AG10803 (cell line): Measurements from ENCODE around the gene SOS1.

Experiments
- DNase-seq: peaks from one replicate; pipeline ENCODE4 v3.0.0; 2010; ENCODE audit warnings: low read depth
- H3K4me3 ChIP-seq: 2 replicates; pipeline ENCODE4 v1.5.1; 2011; ENCODE audit warnings: mild to moderate bottlenecking, low read length, control low read depth
- CTCF ChIP-seq: conservative IDR thresholded peaks from 2 replicates; pipeline ENCODE4 v1.5.1; 2011; ENCODE audit warnings: mild to moderate bottlenecking, low read length, control low read depth, inconsistent platforms

The SOS1 gene

DNA sequence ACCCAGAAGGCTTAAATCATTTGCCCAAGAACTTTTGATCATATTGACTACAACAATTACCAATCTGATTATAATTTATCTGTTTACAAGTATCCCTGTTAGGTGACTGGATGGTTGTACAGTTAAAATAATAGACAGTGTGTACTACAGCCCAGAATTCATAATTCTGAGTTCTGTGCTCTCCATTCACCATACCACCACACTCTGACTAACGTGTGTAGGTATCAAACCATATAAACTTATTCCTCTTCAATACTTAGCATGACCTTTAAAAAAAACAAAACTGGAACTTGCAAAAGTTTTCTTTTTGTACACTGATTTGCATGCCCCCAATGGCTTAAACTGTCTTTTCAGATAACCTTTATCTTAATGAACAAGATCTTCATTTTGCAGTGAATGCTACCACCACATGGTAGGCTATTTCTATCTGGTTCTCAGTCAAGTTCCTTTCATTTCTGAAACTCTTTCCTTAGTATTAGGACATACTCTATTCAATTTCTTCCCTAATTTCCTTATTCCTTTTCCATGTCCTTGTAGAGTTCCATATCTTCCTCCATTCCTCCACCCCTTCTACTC is 50.9 kb downstream of the SOS1 start:
- no peak overlapping the region for H3K4me3 ChIP-seq
- TF ChIP-seq CTCF = no peak
- no peak for DNase-seq

DNA sequence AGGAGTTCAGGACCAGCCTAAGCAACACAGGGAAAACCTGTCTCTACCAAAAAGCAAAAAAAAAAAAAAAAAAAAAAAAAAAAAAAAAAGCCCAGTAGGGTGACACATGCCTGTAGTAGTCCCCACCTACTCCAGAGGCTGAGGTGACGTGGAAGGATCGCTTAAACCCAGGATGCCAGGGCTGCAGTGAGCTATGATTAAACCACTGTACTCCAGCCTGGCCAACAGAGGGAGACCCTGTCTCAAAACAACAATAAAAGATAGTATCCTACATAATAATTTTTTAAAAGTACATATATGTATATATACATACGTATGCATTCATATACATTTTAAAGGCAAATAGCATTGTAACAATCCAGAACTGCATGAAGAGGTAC is 51.7 kb downstream of the SOS1 start:
- no peak; the same call in 1 of the 2 replicates for TF ChIP-seq CTCF
- no peak overlapping the region for H3K4me3 ChIP-seq
- DNase-seq = peak; percentile 6

DNA sequence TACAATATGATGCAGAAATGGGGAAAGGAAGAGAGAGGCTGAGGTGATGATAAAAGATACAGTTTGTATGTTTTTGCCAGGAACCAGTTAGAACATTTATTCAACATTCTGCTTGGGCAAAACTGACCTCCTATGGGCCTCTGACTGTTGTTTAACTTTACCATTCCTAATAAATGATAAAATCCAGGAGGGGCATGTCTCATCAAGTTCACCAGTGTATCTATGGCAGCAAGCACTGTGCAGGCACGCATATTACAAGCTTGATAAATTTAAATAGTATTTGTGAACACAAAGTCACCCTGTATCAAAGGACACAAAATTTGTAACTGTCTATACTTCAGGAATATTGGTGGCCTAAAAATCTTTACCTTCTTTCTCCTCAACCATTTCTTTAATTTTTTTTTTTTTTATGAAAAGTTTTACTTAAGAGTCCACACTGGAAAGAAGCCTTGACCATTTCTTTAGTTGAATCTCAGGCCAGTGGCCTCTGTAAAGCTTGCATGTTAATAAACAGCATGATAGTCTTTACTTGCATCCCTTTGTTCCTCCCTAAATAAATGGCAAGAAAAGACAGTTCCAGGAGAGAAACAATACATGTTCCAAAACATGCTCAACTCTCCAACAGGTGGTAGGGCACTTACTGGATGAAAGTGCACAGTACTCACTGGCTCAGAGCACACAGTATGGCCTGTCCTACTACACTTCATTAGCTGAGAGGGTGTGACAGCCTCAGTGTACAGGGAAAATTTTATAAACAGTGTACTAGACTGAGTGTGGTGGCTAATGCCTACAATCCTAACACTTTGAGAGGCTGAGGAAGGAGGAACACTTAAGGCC is 52.3 kb downstream of the SOS1 start:
- H3K4me3 ChIP-seq = no peak overlapping the region
- no peak for TF ChIP-seq CTCF
- no peak for DNase-seq

GRCh38 chr2:39065616-39066015 is 55.2 kb downstream of the SOS1 start:
- no peak overlapping the region for H3K4me3 ChIP-seq
- no peak for DNase-seq
- no peak for TF ChIP-seq CTCF

DNA sequence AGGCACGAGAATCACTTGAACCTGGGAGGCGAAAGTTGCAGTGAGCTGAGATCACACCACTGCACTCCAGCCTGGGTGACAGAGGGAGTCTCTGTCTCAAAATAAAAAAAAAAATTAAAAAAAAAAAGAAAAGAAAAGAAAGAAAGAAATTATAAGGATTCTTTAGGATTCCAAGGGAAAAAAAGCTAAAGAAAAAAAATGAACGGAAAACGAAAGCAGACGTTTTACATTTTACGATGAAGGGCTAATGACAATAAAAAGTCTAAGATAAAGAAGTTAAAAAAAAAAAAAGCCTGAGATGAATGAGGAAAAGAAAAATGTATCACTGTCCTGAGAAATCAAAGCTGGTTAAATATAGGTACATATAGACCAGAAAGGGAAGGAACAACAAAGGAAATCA is 58.5 kb downstream of the SOS1 start:
- DNase-seq = no peak
- no peak for TF ChIP-seq CTCF
- no peak overlapping the region for H3K4me3 ChIP-seq

DNA sequence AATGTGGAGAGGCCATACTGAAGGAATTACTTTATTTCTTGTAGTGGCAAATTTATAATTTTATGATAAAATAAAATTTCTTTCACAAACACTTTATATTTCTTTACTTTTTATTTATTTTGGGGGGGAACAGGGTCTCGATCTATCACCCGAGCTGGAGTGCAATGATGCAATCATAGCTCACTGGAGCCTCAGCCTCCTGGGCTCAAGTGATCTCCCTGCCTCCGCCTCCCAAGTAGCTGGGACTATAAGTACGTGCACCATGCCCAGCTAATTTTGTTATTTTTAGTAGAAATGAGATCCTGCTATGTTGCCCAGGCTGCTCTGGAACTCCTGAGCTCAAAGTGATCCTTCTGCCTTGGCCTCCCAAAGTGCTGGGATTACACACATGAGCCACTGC is 59.6 kb downstream of the SOS1 start:
- TF ChIP-seq CTCF = no peak
- H3K4me3 ChIP-seq = no peak overlapping the region
- DNase-seq = no peak

- H3K4me3 ChIP-seq = no peak overlapping the region
- DNase-seq = peak; percentile 53
- TF ChIP-seq CTCF = peak; percentile 72
These were observed 61.4 kb downstream of the SOS1 start for GRCh38 chr2:39059366-39059952.
